Esophagus squamous epithelium (tissue), 5 donors: ENCODE results near the gene PPP1R3G. TPM values are rescaled to one million over a fixed set of nuclear protein-coding genes. Genes with fewer than 3 reads are reported as not detected.

Experiments
- DNase-seq: peaks from one replicate; lab custom pipeline; 2025; lab: John Stamatoyannopoulos, UW
- H3K27ac ChIP-seq, 4 donors: fragments of 200-600 bp; sonication (generic); one replicate each; pipeline ENCODE4 v1.5.1; 2016 to 2019; ENCODE audit warnings: mild to moderate bottlenecking in 1 of 4
- H3K27me3 ChIP-seq, 4 donors: fragments of 200-600 bp; sonication (generic); 1 replicate in 3 of 4; 2 replicates in 1 of 4; pipeline versions ENCODE4 v1.5.1 to v1.6.0; 2017 to 2021; ENCODE audit warnings: antibody characterized with exemption in 1 of 4
- H3K36me3 ChIP-seq, 3 donors: fragments of 200-600 bp; sonication (generic); one replicate each; pipeline ENCODE4 v1.5.1; 2016 to 2019
- H3K4me1 ChIP-seq, 3 donors: fragments of 200-600 bp; sonication (generic); one replicate each; pipeline ENCODE4 v1.5.1; 2017 to 2019
- H3K4me3 ChIP-seq, 4 donors: fragments of 200-600 bp; sonication (generic); 1 replicate in 3 of 4; 2 replicates in 1 of 4; pipeline ENCODE4 v1.5.1; 2016 to 2019; ENCODE audit warnings: mild to moderate bottlenecking in 2 of 4, moderate library complexity in 1 of 4
- H3K9me3 ChIP-seq, 3 donors: fragments of 200-600 bp; sonication (generic); one replicate each; pipeline ENCODE4 v1.5.1; 2016 to 2019
- POLR2A ChIP-seq, 4 donors: fragments of 450-650 bp; IDR thresholded peaks; one replicate each; pipeline ENCODE4 v1.6.1; 2017; ENCODE audit warnings: antibody characterized with exemption in 4 of 4, mild to moderate bottlenecking in 4 of 4, moderate library complexity in 3 of 4
- WGBS, 2 donors: methylation state at CpG; one replicate each; pipeline ENCODE4 v1.1.5; 2018; 5-methylcytosine and 5-hydroxymethylcytosine counted together
- intact Hi-C: fragments of 100-400 bp; cut with DNase I; formaldehyde crosslinking; loops from one replicate; pipeline ENCODE4 v1.15.0; 2022
- total RNA-seq, 4 donors: library from RNA; depleted of rRNA; stranded (reverse); fragments of >200 nt; gene quantifications; one replicate each; pipeline ENCODE4 v1.1.0, GENCODE V29; 2016
- TF ChIP-seq, protein P1 (sequence below), 6 experiments: fragments of 450-650 bp in 4 of 6; fragments of 200-600 bp in 2 of 6; sonication (generic) in 2 of 6; IDR thresholded peaks; one replicate each; pipeline ENCODE4 v1.5.1; 2016 to 2019; ENCODE audit warnings: antibody characterized with exemption in 6 of 6, mild to moderate bottlenecking in 4 of 6, moderate library complexity in 4 of 6
- donor health status: DM: yes; HTN: yes; CAD: no.

PPP1R3G gene
- total RNA-seq, 4 donors from 2014 or later: 1.1 to 3.0 (median 1.6) TPM

DNA sequence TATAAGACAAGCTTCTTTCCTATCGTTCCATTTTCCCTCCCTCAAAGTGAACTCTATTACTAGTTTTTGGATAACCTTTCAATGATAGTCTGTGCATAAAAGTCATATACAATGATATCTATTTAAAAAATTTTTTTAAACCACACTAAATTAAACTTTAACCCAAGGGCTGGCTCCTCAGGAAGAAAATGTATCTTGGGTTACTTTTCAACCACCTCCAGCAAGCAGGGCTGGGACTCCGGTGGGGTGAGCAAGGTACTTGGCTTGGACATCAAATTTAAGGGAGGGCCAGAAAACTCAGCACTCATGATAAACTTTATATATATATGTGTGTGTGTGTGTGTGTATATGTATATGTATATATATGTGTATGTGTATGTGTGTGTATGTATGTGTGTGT, 13.9 kb upstream of the PPP1R3G start:
- H3K27me3 ChIP-seq: no peaks in the 10 kb centered on the region
- H3K27ac ChIP-seq: no peak overlapping the region
- intact Hi-C loops: no loop called here
- 76 to 89% methylated on average over 2 of the region's 2 CpGs for WGBS, 2 donors
- no peak overlapping the region for H3K4me3 ChIP-seq
- TF ChIP-seq POLR2A (IDR thresholded peaks at IDR 0.05): no peak
- TF ChIP-seq, protein P1, sequence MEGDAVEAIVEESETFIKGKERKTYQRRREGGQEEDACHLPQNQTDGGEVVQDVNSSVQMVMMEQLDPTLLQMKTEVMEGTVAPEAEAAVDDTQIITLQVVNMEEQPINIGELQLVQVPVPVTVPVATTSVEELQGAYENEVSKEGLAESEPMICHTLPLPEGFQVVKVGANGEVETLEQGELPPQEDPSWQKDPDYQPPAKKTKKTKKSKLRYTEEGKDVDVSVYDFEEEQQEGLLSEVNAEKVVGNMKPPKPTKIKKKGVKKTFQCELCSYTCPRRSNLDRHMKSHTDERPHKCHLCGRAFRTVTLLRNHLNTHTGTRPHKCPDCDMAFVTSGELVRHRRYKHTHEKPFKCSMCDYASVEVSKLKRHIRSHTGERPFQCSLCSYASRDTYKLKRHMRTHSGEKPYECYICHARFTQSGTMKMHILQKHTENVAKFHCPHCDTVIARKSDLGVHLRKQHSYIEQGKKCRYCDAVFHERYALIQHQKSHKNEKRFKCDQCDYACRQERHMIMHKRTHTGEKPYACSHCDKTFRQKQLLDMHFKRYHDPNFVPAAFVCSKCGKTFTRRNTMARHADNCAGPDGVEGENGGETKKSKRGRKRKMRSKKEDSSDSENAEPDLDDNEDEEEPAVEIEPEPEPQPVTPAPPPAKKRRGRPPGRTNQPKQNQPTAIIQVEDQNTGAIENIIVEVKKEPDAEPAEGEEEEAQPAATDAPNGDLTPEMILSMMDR (IDR thresholded peaks at IDR 0.05): no peak
- H3K4me1 ChIP-seq: no peaks in the 10 kb centered on the region
- H3K36me3 ChIP-seq: no peaks in the 10 kb centered on the region
- DNase-seq: no peak
- no peaks in the 10 kb centered on the region for H3K9me3 ChIP-seq

DNA sequence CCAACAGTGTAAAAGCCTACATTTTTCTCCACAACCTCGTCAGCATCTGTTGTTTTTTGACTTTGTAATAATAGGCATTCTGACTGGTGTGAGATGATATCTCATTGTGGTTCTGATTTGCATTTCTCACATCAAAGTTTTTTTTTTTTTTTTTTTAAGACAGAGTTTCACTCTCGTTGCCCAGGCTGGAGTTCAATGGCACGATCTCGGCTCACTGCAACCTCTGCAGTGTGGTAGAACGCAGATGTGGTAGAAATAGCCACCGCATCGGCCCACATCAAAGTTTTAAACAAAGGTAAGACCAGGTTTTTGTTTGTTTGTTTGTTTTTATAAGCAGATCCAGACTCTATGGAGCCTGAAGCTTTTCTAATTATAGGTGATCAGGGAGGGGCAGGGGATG, 12.7 kb upstream of the PPP1R3G start:
- Histone ChIP-seq H3K27me3 (no peaks in the 10 kb centered on the region), H3K4me3 (no peak overlapping the region), H3K9me3 (no peaks in the 10 kb centered on the region), H3K4me1 (no peaks in the 10 kb centered on the region), H3K36me3 (no peaks in the 10 kb centered on the region), H3K27ac (no peak overlapping the region)
- intact Hi-C loops: no loop called here
- 84 to 85% methylated on average over 7 of the region's 7 CpGs for WGBS, 2 donors
- no peak for TF ChIP-seq POLR2A (IDR thresholded peaks at IDR 0.05)
- TF ChIP-seq, protein P1 (IDR thresholded peaks at IDR 0.05): no peak
- DNase-seq: no peak

DNA sequence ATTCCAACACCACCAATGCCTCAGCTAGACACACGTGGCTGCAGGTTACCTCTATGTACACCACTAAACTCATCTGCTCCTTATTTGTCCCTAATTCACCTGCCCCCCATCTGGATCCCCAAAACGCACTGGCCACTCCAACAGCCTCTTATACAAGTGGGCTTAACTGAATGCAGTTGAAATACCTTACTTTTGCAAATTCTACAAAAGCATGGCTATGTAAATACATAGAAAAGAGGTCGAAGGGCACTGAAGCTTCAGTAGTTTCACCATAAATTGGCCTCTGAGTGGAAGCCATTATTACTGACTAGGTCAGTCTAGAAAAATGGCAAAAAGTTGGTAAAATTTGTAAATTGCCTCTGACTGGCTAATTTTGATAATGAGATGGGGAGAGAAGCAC, 11.1 kb upstream of the PPP1R3G start:
- H3K9me3 ChIP-seq: no peaks in the 10 kb centered on the region
- DNase-seq: no peak
- intact Hi-C loops: no loop called here
- no peak overlapping the region for H3K4me3 ChIP-seq
- no peak overlapping the region for H3K27ac ChIP-seq
- no peaks in the 10 kb centered on the region for H3K36me3 ChIP-seq
- 69 to 87% methylated on average over 3 of the region's 3 CpGs for WGBS, 2 donors
- H3K27me3 ChIP-seq: no peaks in the 10 kb centered on the region
- TF ChIP-seq, protein P1 (IDR thresholded peaks at IDR 0.05): no peak
- TF ChIP-seq POLR2A (IDR thresholded peaks at IDR 0.05): no peak
- H3K4me1 ChIP-seq: no peaks in the 10 kb centered on the region

DNA sequence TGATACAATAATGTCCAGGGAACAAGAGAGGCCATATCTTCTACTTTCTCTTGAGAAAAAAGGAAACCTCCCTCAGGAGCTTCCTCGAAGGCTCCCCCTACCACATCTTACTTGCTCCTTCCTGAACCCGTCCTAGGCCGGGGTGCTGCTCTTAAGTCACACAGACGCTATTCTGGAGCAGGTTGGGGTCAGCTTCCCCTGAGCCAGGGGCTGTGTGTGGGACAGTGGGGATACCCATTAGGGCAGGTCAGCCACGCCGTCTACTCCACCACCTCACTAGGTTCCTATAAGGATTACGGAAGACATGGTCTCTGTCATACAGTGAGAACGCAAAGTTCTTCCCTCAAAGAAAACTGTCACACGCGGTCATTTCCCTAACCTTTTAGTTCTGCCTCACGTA, 8.2 kb upstream of the PPP1R3G start:
- H3K9me3 ChIP-seq: no peaks in the 10 kb centered on the region
- no peak overlapping the region for H3K27ac ChIP-seq
- no peaks in the 10 kb centered on the region for H3K27me3 ChIP-seq
- intact Hi-C loops: no loop called here
- no peak overlapping the region for H3K4me3 ChIP-seq
- DNase-seq: no peak
- peaks cover 0 to 4% (median 0%) of the 10 kb centered on the region in 3 donors for H3K4me1 ChIP-seq
- H3K36me3 ChIP-seq: no peaks in the 10 kb centered on the region
- 86 to 88% methylated on average over 4 to 8 of the region's 11 CpGs for WGBS, 2 donors
- TF ChIP-seq, protein P1 (IDR thresholded peaks at IDR 0.05): no peak
- no peak for TF ChIP-seq POLR2A (IDR thresholded peaks at IDR 0.05)

DNA sequence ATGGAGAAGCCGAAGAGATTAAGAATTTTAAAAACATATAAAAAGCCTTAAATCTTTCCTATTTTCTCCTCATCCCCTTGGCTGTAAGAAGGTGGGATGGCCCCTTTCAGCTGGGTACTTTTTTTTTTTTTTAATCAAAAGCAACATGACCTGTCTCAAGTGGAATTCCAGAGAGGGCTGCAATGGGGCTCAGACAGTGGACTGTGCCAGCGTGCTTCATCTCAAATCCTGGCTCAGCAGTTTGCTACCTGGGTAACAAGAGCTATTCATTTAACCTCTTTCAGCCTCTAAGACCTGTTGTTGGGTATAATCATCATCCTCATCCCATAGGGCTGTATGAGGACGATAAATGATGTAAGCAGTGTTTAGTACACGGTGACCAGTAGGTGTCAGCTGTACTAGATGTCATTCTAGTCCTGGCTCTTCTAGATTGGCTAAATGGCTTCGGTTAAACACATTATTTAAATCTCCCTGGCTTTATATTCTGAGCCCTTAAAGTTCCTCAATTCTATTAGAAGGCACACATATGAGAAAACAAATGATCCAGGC, 6.9 kb upstream of the PPP1R3G start:
- WGBS, 2 donors: 40 to 48% methylated on average over 5 of the region's 5 CpGs
- no peak for TF ChIP-seq POLR2A (IDR thresholded peaks at IDR 0.05)
- TF ChIP-seq, protein P1 (IDR thresholded peaks at IDR 0.05): peak in 1 of 6 experiments; percentile 35
- peaks cover 0 to 17% (median 9%) of the 10 kb centered on the region in 3 donors for H3K4me1 ChIP-seq
- no peaks in the 10 kb centered on the region for H3K27me3 ChIP-seq
- DNase-seq: no peak
- no peak overlapping the region for H3K27ac ChIP-seq
- intact Hi-C loops: no loop called here
- H3K9me3 ChIP-seq: no peaks in the 10 kb centered on the region
- no peak overlapping the region for H3K4me3 ChIP-seq
- no peaks in the 10 kb centered on the region for H3K36me3 ChIP-seq
